Natural killer cell (primary cell): ENCODE measurements around the gene LCE2D. TPM values are rescaled to one million over a fixed set of nuclear protein-coding genes. Genes with fewer than 3 reads are reported as not detected.
"Not testable (repeated sequence)": the region's sequence is repeated elsewhere in the genome, so short reads cannot be mapped to it uniquely, and the experiment has no call there.

Source experiments
- ATAC-seq, 3 donors: fragments of 150-1000 bp in 2 of 3; fragments of 200-7000 bp in 1 of 3; cut with Tn5 transposase; 1 replicate in 1 of 3; 2 replicates in 2 of 3; pipeline ENCODE4 v1.10.0; 2021; ENCODE audit warnings: mild to moderate bottlenecking in 2 of 3, moderate library complexity in 2 of 3
- DNase-seq, 2 donors: peaks; one replicate each; pipeline versions ENCODE4 v3.0.0 to v3.0.0-alpha.2; 2013 to 2021; ENCODE audit warnings: mixed read lengths in 1 of 2
- H3K27ac ChIP-seq: one replicate; pipeline ENCODE4 v1.5.1; 2013; ENCODE audit warnings: mild to moderate bottlenecking, low read length
- H3K27me3 ChIP-seq: one replicate; pipeline ENCODE4 v1.6.1; 2013; ENCODE audit warnings: low read length; ENCODE audit not compliant: control insufficient read depth, insufficient read depth
- H3K36me3 ChIP-seq: one replicate; pipeline ENCODE4 v1.6.1; 2013; ENCODE audit warnings: low read length; ENCODE audit not compliant: control insufficient read depth, insufficient read depth
- H3K4me1 ChIP-seq: one replicate; pipeline ENCODE4 v1.6.1; 2013; ENCODE audit warnings: low read length; ENCODE audit not compliant: control insufficient read depth, insufficient read depth
- H3K4me3 ChIP-seq: one replicate; pipeline ENCODE4 v1.5.1; 2013; ENCODE audit warnings: low read length
- H3K9me3 ChIP-seq: one replicate; pipeline ENCODE4 v1.6.1; 2013; ENCODE audit warnings: low read length; ENCODE audit not compliant: control insufficient read depth, insufficient read depth
- H3K27ac Mint-ChIP-seq, 2 donors: one replicate each; pipeline ENCODE4 v1.8.0; 2022; ENCODE audit warnings: mild to moderate bottlenecking in 2 of 2, mixed read lengths in 2 of 2, moderate library complexity in 1 of 2
- H3K27me3 Mint-ChIP-seq, 2 donors: one replicate each; pipeline ENCODE4 v1.8.0; 2022; ENCODE audit warnings: low read depth in 2 of 2, mixed read lengths in 2 of 2
- H3K36me3 Mint-ChIP-seq: one replicate; pipeline ENCODE4 v1.8.0; 2022; ENCODE audit warnings: mixed read lengths
- H3K4me1 Mint-ChIP-seq, 2 donors: one replicate each; pipeline ENCODE4 v1.8.0; 2022; ENCODE audit warnings: mixed read lengths in 2 of 2
- H3K4me3 Mint-ChIP-seq: one replicate; pipeline ENCODE4 v1.8.0; 2022; ENCODE audit warnings: mild to moderate bottlenecking, moderate library complexity, mixed read lengths
- H3K9me3 Mint-ChIP-seq, 2 donors: one replicate each; pipeline ENCODE4 v1.8.0; 2022; ENCODE audit warnings: mixed read lengths in 2 of 2
- WGBS: methylation state at CpG from one replicate; pipeline ENCODE4 v1.1.7; 2013; ENCODE audit warnings: missing lambda C conversion rate; ENCODE audit not compliant: insufficient coverage; 5-methylcytosine and 5-hydroxymethylcytosine counted together
- intact Hi-C: fragments of 100-400 bp; cut with micrococcal nuclease; formaldehyde crosslinking; loops from one replicate; pipeline ENCODE4 v1.14.2; 2022
- total RNA-seq, 4 donors: library from RNA; stranded (reverse); fragments of 120-200 nt in 1 of 4; gene quantifications; one replicate each; pipeline versions ENCODE4 v1.2.3 to v1.2.4, GENCODE V29; 2013 to 2022
- TF ChIP-seq, protein P1 (sequence below): fragments of 200-600 bp; IDR thresholded peaks from one replicate; pipeline ENCODE4 v1.8.0; 2022; ENCODE audit warnings: antibody characterized with exemption

The LCE2D gene
- total RNA-seq, 3 donors from 2014 or later (not counting 1 experiment from before 2014, with no cell fraction given), result not detected

DNA sequence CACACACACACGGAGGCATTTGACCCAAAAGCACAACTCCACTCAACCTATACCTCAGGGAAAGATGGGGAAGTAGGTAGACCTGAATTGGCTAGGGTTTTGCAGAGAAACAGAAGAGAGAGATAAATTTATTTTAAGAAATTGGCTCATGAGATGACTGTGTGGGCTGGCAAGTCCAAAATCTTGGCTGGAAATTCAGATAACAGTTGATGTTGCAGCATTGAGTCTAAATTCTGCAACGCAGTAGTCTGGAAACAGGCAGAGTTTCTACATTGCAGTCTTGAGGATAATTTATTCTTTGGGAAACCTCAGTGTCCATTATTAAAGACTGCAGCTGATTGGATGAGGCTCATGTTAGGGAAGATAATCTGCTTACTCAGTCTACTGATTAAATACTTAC is 18.4 kb downstream of the LCE2D start:
- peaks cover 7 to 46% of the 10 kb centered on the region in 2 donors for H3K27me3 Mint-ChIP-seq
- no peaks in the 10 kb centered on the region for H3K9me3 ChIP-seq
- WGBS, result 74% methylated on average over 1 of the region's 2 CpGs
- no peaks in the 10 kb centered on the region for H3K36me3 Mint-ChIP-seq
- H3K27me3 ChIP-seq, result no peaks in the 10 kb centered on the region
- ATAC-seq (no peak), DNase-seq (no peak)
- no peaks in the 10 kb centered on the region for H3K9me3 Mint-ChIP-seq
- H3K4me1 Mint-ChIP-seq, result no peaks in the 10 kb centered on the region
- intact Hi-C loops, result no loop called here
- H3K4me1 ChIP-seq, result no peaks in the 10 kb centered on the region
- H3K4me3 ChIP-seq, result no peak overlapping the region
- H3K36me3 ChIP-seq, result no peaks in the 10 kb centered on the region
- H3K4me3 Mint-ChIP-seq, result no peak overlapping the region
- H3K27ac ChIP-seq, result no peak overlapping the region
- H3K27ac Mint-ChIP-seq, result no peak overlapping the region
- TF ChIP-seq, protein P1, sequence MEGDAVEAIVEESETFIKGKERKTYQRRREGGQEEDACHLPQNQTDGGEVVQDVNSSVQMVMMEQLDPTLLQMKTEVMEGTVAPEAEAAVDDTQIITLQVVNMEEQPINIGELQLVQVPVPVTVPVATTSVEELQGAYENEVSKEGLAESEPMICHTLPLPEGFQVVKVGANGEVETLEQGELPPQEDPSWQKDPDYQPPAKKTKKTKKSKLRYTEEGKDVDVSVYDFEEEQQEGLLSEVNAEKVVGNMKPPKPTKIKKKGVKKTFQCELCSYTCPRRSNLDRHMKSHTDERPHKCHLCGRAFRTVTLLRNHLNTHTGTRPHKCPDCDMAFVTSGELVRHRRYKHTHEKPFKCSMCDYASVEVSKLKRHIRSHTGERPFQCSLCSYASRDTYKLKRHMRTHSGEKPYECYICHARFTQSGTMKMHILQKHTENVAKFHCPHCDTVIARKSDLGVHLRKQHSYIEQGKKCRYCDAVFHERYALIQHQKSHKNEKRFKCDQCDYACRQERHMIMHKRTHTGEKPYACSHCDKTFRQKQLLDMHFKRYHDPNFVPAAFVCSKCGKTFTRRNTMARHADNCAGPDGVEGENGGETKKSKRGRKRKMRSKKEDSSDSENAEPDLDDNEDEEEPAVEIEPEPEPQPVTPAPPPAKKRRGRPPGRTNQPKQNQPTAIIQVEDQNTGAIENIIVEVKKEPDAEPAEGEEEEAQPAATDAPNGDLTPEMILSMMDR, result no peak

DNA sequence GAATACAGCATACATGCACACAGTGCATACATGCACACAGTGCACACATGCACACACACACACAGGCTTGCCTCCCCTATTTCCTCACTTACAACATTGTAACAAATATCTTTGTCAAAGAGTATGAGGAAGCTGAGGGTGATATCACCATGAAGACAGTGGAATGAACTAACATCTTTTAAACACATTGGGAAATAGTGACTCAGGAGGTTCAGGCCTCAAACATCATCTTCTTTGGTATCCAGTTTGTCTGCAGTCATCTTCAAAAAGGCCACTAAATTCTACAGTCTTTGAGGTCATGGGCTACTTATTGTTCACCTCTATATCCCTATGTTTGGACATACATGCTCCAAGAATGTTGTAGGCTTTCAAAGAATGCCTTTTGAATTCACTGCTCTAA is 20.7 kb downstream of the LCE2D start:
- Mint-ChIP-seq H3K27ac (no peak overlapping the region), H3K4me3 (no peak overlapping the region), H3K27me3 (peaks cover 9 to 51% of the 10 kb centered on the region in 2 donors), H3K4me1 (no peaks in the 10 kb centered on the region), H3K9me3 (no peaks in the 10 kb centered on the region), H3K36me3 (no peaks in the 10 kb centered on the region)
- TF ChIP-seq, protein P1, result no peak
- Histone ChIP-seq H3K27me3 (no peaks in the 10 kb centered on the region), H3K4me3 (no peak overlapping the region), H3K36me3 (no peaks in the 10 kb centered on the region), H3K27ac (no peak overlapping the region), H3K9me3 (no peaks in the 10 kb centered on the region), H3K4me1 (no peaks in the 10 kb centered on the region)
- ATAC-seq, result no peak
- no peak for DNase-seq
- intact Hi-C loops, result no loop called here

DNA sequence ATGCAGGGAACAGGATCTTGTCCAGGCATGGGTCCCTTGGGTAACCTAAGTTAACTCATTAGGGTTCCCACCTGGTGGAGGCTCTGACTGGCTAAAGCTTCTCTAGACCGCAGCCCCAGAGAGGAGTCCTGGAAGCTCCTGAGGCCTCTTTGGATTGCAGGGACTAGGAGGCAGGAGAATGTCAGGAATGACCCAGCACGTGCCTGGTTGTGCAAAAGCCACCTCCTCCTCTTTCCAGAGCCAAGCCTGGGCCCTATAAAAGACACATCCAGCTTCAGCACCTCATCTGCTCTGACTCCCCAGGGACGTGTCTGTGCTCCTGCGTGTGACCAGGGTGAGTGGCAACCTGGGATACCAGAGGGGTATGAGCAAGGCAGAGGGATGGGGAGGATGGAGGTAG is 22.6 kb downstream of the LCE2D start, which contains the start of gene LCE2B:
LCE2B (plus strand) TSS at position 301 of the 400 bp plus-strand sequence. CDS start 721 bp downstream, outside the sequence.
- 78% methylated on average over 2 of the region's 4 CpGs for WGBS
- H3K4me1 Mint-ChIP-seq, H3K36me3 ChIP-seq, H3K27ac Mint-ChIP-seq, H3K27me3 ChIP-seq, H3K4me1 ChIP-seq, intact Hi-C loops, H3K9me3 ChIP-seq, DNase-seq, ATAC-seq, H3K4me3 ChIP-seq, H3K4me3 Mint-ChIP-seq, H3K27ac ChIP-seq, H3K36me3 Mint-ChIP-seq, H3K9me3 Mint-ChIP-seq: not testable (repeated sequence)
- peaks cover 17 to 53% of the 10 kb centered on the region in 2 donors for H3K27me3 Mint-ChIP-seq

DNA sequence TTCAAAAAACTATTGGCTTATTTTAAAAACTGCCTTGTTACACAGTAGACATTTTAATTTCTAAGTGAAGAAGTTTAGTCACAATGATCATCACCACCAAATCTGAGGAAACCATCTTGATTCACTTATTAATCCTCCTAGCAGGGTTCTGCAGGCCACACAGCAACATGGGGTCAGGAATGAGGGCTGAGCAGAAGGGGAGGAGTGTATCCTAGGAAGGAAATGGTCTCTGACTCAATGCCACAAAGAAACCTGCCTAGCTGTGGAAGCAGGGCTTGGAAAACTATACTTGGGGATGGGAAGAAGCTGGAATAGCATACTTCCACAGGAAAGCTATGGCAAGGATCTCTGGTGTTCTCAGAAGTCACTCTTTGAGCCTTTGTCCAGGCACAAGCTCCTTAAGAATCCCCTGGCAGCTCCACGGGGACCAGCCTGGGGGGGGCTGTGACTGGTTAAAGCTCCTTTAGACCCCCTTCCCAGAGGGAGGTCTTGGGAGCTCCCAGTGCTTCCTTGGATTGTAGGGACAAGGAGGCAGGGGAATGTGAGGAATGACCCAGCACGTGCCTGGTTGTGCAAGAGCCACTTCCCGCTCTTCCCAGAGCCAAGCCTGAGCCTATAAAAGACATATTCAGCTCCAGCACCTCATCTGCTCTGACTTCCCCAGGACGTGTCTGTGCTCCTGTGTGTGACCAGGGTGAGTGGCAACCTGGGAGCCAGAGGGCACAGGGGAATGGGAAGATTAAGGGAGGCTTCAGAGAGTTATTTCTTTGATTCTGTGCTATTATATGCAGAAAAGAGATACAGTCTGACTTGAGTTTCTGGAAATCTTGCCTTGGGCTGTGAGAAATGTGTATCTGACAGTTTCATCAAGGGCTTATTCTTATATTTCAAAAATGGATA is 34.8 kb downstream of the LCE2D start, which contains the start of gene LCE2A:
LCE2A (plus strand) TSS at position 645 of the 900 bp plus-strand sequence. CDS start 557 bp downstream, outside the sequence.
- DNase-seq, result no peak
- no peaks in the 10 kb centered on the region for H3K9me3 ChIP-seq
- Mint-ChIP-seq H3K4me3 (no peak within 1 kb of the TSS), H3K36me3 (no peaks in the 10 kb centered on the region), H3K4me1 (no peaks in the 10 kb centered on the region), H3K27me3 (peaks cover 14 to 27% of the 10 kb centered on the region in 2 donors), H3K27ac (no peak within 1 kb of the TSS), H3K9me3 (no peaks in the 10 kb centered on the region)
- intact Hi-C loops, result no loop called here
- 53% methylated on average over 4 of the region's 4 CpGs for WGBS
- ATAC-seq, result no peak
- no peaks in the 10 kb centered on the region for H3K36me3 ChIP-seq
- H3K27ac ChIP-seq, result no peak within 1 kb of the TSS
- H3K27me3 ChIP-seq, result no peaks in the 10 kb centered on the region
- TF ChIP-seq, protein P1, result no peak
- H3K4me3 ChIP-seq, result no peak within 1 kb of the TSS
- no peaks in the 10 kb centered on the region for H3K4me1 ChIP-seq
